Stimulated activated CD8-positive, alpha-beta memory T cell treated with anti-CD3 and anti-CD28 coated beads, Interleukin-12 subunit alpha, Interleukin-12 subunit beta, amount 100 ng/mL, for 1 hour (primary cell): Measurements from ENCODE around the gene C15orf39.
"Not testable (repeated sequence)": the region's sequence is repeated elsewhere in the genome, so short reads cannot be mapped to it uniquely, and the experiment has no call there.

ENCODE experiments used
- DNase-seq: peaks from one replicate; pipeline ENCODE4 v3.0.0-alpha.2; 2020; ENCODE audit warnings: low read depth

C15orf39 gene

GRCh38 chr15:75212200-75212858 lies 10.6 kb downstream of the C15orf39 start:
- DNase-seq, result no peak

GRCh38 chr15:75213212-75213767 lies 11.6 kb downstream of the C15orf39 start:
- no peak for DNase-seq

- no peak for DNase-seq
Measured at GRCh38 chr15:75213768-75214221, 12.1 kb downstream of the C15orf39 start.

- no peak for DNase-seq
Measured at GRCh38 chr15:75214293-75215096, 12.8 kb downstream of the C15orf39 start.

GRCh38 chr15:75215107-75216004 lies 13.7 kb downstream of the C15orf39 start:
- DNase-seq, result no peak

- DNase-seq, result no peak
Measured at GRCh38 chr15:75217012-75217411, 15.3 kb downstream of the C15orf39 start.

- not testable (repeated sequence) for DNase-seq
Measured at GRCh38 chr15:75217574-75217973, 15.9 kb downstream of the C15orf39 start.

GRCh38 chr15:75219507-75219929 lies 17.8 kb downstream of the C15orf39 start:
- DNase-seq, result not testable (repeated sequence)

GRCh38 chr15:75223688-75224087 lies 22.0 kb downstream of the C15orf39 start:
- no peak for DNase-seq

GRCh38 chr15:75224281-75224680 lies 22.6 kb downstream of the C15orf39 start:
- no peak for DNase-seq

- DNase-seq, result not testable (repeated sequence)
Measured at GRCh38 chr15:75225102-75225836, 23.6 kb downstream of the C15orf39 start.

GRCh38 chr15:75225951-75226732 lies 24.5 kb downstream of the C15orf39 start:
- no peak for DNase-seq

- not testable (repeated sequence) for DNase-seq
Measured at GRCh38 chr15:75227112-75227511, 25.4 kb downstream of the C15orf39 start.

- no peak for DNase-seq
Measured at GRCh38 chr15:75227663-75228280, 26.1 kb downstream of the C15orf39 start.

GRCh38 chr15:75228787-75229186 lies 27.1 kb downstream of the C15orf39 start:
- no peak for DNase-seq

GRCh38 chr15:75229191-75230015 lies 27.7 kb downstream of the C15orf39 start:
- no peak for DNase-seq

GRCh38 chr15:75230016-75230343 lies 28.3 kb downstream of the C15orf39 start:
- no peak for DNase-seq

- no peak for DNase-seq
Measured at GRCh38 chr15:75230551-75231371, 29.1 kb downstream of the C15orf39 start.
